Mesodermal cell (in vitro differentiated cells): ENCODE measurements around the gene EPHB1.

Experiments
- H3K27ac ChIP-seq: 2 replicates; pipeline ENCODE4 v1.7.0; 2013; ENCODE audit warnings: mild to moderate bottlenecking, low read depth, low read length, moderate library complexity; ENCODE audit not compliant: severe bottlenecking
- H3K36me3 ChIP-seq: 2 replicates; pipeline ENCODE4 v1.7.1; 2013; ENCODE audit warnings: mild to moderate bottlenecking, low read length, moderate library complexity; ENCODE audit not compliant: control insufficient read depth, insufficient read depth
- H3K4me1 ChIP-seq: one replicate; pipeline ENCODE4 v1.7.1; 2013; ENCODE audit warnings: mild to moderate bottlenecking, low read length; ENCODE audit not compliant: insufficient read depth, control insufficient read depth, poor library complexity, severe bottlenecking
- H3K4me3 ChIP-seq: 2 replicates; pipeline ENCODE4 v1.7.0; 2013; ENCODE audit warnings: low read length, control low read depth, mild to moderate bottlenecking; ENCODE audit not compliant: insufficient read depth, poor library complexity, severe bottlenecking; ENCODE audit errors: extremely low read depth
- H3K9me3 ChIP-seq: 2 replicates; pipeline ENCODE4 v1.7.1; 2013; ENCODE audit warnings: mild to moderate bottlenecking, low read length, moderate library complexity; ENCODE audit not compliant: control insufficient read depth
- WGBS, 2 experiments: methylation state at CpG; one replicate each; pipeline ENCODE4 v1.1.5; 2013; ENCODE audit warnings: missing lambda C conversion rate in 2 of 2; ENCODE audit not compliant: insufficient coverage in 2 of 2; 5-methylcytosine and 5-hydroxymethylcytosine counted together

EPHB1 gene

DNA sequence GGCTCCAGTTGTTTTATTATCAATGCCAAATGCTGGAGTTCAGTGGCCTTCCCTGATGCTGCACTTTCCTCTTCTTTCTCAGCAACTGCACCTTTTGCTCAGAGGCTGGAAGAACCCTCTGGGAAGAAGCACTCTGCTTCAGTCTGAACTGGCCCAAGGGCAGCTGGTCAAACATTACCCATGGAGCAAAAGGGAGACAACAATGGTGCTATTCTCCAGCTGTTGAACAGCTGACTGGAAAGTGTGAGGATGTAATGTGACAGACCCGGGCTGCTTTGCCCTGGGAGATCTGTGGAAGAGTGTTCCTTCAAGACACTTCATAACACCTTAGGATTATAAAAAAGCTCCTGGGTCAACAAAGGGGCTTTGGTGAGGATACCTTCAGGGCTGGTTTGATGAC lies 84.9 kb downstream of the EPHB1 start:
- Histone ChIP-seq H3K9me3 (no peaks in the 10 kb centered on the region), H3K4me1 (no peaks in the 10 kb centered on the region), H3K27ac (no peak overlapping the region), H3K36me3 (no peaks in the 10 kb centered on the region), H3K4me3 (no peak overlapping the region)
- WGBS, 2 experiments, result no CpG with 5 or more reads among the region's 1 CpG

DNA sequence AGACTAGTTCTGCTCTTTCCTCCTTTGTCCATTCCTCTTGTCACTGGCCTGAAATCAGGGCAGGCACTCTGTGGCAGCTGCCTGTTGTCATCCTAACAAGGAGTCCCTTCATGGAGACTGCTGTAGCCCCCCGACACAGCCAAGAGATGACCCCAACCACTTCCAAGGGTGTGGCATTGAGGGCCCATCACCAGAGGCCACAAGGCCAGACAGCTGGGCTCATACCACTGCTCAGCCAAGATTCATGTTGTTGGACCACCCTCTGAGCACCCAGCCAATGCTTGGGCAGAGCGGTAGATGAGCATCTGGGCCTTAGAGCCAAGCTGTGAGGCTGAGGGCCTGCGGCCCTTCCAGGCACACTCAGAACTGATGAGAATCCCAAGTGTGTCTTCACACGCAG lies 85.4 kb downstream of the EPHB1 start:
- Histone ChIP-seq H3K27ac (no peak overlapping the region), H3K36me3 (no peaks in the 10 kb centered on the region), H3K9me3 (no peaks in the 10 kb centered on the region), H3K4me1 (no peaks in the 10 kb centered on the region), H3K4me3 (no peak overlapping the region)
- 92% methylated on average over 3 of the region's 4 CpGs for WGBS, 2 experiments

DNA sequence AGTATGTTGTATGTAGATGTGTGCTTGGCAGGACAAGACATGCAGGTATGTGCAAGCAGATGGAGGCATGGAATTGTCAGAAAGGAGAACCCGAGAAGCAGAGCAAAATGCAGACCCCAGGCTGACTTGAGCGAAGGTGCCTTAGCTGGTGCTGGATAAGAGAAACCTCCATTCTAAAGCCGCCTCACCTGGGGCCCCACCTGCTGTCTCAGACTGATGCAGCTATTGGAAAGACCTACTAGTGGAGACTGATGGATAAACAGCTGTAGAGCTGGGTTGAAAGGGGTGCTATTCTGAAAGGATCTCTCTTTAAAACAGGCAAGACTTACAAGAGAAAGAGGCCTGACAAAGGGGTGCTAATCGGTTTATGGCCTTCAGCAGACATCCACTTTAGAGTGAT lies 86.2 kb downstream of the EPHB1 start:
- no peaks in the 10 kb centered on the region for H3K4me1 ChIP-seq
- H3K4me3 ChIP-seq, result no peak overlapping the region
- H3K9me3 ChIP-seq, result no peaks in the 10 kb centered on the region
- no peaks in the 10 kb centered on the region for H3K36me3 ChIP-seq
- WGBS, 2 experiments, result 83 to 89% methylated on average over 2 to 3 of the region's 4 CpGs
- no peak overlapping the region for H3K27ac ChIP-seq

DNA sequence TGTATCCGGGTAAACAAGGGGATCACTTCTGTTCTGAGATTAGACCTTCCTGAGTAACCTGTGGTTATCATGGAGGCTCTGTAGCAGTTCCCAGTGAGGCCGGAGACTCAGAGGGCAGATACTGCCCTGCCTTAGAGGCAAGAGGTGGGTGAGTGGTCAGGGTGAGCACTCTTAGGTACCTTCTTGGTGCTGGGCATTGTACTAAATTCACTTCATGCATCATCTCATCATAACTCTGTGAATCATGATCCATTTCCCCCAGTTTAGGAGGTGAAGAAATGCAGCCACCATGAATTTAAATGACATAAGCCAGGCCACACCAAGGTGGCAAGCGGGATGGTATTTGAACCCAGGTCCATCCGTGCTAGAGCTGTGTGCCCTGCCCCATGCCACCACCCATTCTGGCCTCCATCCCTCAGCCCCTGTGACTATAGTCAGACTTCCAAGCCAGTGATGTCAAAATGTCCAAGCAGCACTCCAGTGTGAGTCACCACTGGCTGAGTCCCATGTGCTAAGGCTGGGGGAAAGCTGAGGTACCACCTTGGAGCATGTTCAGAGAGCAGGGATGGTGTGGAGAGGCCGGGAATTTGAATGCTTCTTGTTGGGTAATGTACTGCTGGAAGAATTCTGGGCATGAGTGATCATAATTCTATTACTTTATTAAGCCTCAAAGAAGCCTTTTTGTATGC lies 88.8 kb downstream of the EPHB1 start:
- no peaks in the 10 kb centered on the region for H3K36me3 ChIP-seq
- H3K4me3 ChIP-seq, result no peak overlapping the region
- no peaks in the 10 kb centered on the region for H3K4me1 ChIP-seq
- H3K27ac ChIP-seq, result no peak overlapping the region
- WGBS, 2 experiments, result 91 to 95% methylated on average over 3 to 4 of the region's 5 CpGs
- no peaks in the 10 kb centered on the region for H3K9me3 ChIP-seq

DNA sequence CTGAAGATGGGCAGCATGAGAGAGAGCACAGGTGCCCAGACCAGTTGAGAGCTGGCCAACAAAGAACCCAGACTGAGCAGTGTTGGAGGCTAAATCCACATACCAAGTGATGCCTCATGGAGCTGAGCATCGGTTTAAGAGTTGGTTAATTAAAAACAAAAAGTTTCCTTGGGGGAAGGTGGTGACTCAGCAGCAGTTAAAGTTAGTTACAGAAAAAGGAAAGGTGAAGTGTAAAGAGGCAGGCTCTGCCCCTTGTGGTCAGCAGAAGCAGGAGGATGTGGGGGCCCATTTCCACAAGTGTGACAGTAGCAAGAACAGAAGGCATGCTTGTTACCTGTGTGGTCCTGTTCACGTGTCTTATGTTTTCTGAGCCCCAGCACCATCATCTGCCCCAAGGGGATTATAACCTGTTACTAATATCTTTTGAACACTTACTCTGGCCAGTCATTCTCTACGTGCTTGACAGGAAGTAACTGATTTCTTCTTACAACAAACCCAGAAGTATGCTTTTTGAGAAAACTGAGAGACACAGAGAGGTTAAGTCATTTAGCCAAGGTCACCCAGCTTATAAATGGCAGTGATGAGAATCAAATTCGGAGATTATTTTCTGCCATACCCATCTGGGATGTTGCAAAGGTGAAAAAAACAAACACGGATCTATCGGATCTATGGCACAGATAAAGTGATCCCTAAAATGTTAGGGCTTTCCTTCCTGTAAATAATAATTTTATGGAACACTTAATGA lies 91.0 kb downstream of the EPHB1 start:
- Histone ChIP-seq H3K4me3 (no peak overlapping the region), H3K9me3 (no peaks in the 10 kb centered on the region), H3K36me3 (no peaks in the 10 kb centered on the region), H3K4me1 (no peaks in the 10 kb centered on the region), H3K27ac (no peak overlapping the region)
- WGBS, 2 experiments, result 26 to 60% methylated on average over 2 of the region's 6 CpGs

DNA sequence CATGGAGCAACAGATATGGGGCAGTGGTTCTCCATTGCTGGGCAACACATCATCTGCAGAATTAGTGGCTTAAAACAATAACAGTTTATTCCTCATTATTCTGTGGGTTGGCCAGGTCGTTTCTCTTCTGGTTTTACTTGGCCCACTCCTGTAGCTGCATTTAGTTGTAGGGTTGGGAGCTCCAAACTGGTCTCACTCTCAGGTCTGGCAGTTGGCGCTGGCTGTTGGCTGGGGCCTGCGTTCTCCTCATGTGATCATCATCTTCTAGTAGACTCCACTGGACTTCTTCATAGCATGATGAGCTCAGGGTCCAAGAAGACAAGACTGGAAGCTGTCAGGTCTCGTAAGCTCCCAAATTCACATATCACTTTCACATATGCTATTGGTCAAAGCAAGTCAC lies 91.9 kb downstream of the EPHB1 start:
- Histone ChIP-seq H3K4me1 (no peaks in the 10 kb centered on the region), H3K4me3 (no peak overlapping the region), H3K9me3 (no peaks in the 10 kb centered on the region), H3K36me3 (no peaks in the 10 kb centered on the region), H3K27ac (no peak overlapping the region)
- 66 to 77% methylated on average over 3 of the region's 4 CpGs for WGBS, 2 experiments

DNA sequence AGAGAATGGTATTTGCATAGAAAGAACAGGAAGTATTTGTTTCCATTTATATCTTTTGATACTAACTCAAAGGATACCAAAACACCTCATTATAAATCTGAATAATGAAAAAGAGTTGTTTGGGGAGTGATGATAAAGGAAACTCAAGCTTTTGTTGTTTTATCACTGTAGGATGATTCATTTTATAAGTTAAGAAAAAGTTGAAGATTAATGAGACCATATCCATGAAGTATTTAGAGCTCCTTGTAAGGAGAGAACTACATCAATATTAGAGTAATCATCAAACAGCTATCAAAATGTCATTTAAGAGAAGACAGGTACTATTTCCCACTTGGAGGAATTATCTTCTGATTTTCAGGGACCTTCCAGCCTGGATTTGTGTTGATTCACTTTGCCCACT lies 92.5 kb downstream of the EPHB1 start:
- no peaks in the 10 kb centered on the region for H3K36me3 ChIP-seq
- no peaks in the 10 kb centered on the region for H3K4me1 ChIP-seq
- no peak overlapping the region for H3K27ac ChIP-seq

DNA sequence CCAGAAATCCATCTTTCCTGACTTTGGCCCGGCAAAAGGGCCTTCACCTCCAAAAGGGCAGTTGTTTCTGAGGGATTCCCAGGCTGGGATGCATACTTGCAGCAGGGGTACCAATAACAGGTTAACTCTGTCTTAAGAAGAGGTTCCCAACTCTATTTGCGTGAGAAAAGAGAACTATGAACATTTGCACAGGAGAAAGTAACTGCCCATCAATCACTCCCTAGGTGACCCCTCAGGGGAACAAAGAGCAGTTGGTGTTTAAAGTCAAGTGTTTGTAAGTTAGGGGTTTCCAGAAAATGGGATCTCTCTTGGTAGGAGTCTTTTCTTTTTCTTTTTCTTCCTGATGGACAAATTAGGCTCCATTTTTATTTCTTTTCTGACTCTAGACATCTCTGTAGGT lies 97.3 kb downstream of the EPHB1 start:
- no peaks in the 10 kb centered on the region for H3K36me3 ChIP-seq
- no peaks in the 10 kb centered on the region for H3K9me3 ChIP-seq
- no peak overlapping the region for H3K27ac ChIP-seq
- 0% methylated on average over 1 of the region's 2 CpGs; no CpG with 5 or more reads in 1 of the 2 experiments for WGBS, 2 experiments
- no peaks in the 10 kb centered on the region for H3K4me1 ChIP-seq
- no peak overlapping the region for H3K4me3 ChIP-seq

More for the DNA sequence above, 92.5 kb downstream of the EPHB1 start:
- H3K4me3 ChIP-seq, result no peak overlapping the region
- H3K9me3 ChIP-seq, result no peaks in the 10 kb centered on the region

DNA sequence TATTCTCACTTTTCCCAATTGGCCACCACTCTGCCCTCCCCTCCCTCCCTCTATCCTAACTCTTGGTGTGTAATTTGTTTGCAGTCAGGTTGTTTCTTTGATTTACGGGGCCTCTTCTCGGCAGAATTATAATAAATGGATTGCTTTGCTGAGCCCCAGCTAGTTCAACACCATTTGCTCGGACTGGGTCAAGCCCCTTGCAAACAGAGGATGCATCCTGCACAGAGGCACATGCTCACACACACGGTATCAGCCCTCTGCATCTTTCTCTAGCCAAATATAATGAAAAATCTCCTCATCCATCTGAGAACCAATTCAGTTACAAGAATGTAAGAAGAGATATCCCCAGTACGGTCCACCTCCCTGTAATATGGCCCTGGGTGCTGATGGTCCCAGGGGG lies 97.7 kb downstream of the EPHB1 start:
- Histone ChIP-seq H3K4me1 (no peaks in the 10 kb centered on the region), H3K36me3 (no peaks in the 10 kb centered on the region), H3K4me3 (no peak overlapping the region), H3K9me3 (no peaks in the 10 kb centered on the region), H3K27ac (no peak overlapping the region)
- 78% methylated on average over 1 of the region's 5 CpGs; no CpG with 5 or more reads in 1 of the 2 experiments for WGBS, 2 experiments

DNA sequence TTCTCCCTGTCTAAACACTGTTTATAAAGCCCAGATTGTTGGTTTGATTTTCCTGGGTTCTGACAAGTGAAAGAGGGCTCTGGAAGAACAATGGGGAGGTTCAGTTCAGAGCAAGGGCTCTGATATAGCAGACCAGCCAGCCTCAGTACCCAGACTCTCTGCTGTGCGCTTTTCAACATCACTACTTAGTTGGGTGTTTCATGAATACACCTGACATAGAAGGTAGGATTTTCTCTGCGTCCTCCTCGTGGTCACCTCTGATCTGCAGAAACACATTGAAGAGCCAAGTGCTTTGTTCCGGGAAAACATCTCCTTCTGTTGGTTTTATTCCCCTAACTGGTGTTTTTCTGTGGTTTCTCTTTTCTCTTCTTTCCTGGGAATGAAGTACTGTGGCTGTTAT lies 99.5 kb downstream of the EPHB1 start:
- Histone ChIP-seq H3K9me3 (no peaks in the 10 kb centered on the region), H3K4me1 (no peaks in the 10 kb centered on the region), H3K36me3 (no peaks in the 10 kb centered on the region), H3K27ac (no peak overlapping the region), H3K4me3 (no peak overlapping the region)
- 73 to 100% methylated on average over 3 of the region's 4 CpGs for WGBS, 2 experiments

DNA sequence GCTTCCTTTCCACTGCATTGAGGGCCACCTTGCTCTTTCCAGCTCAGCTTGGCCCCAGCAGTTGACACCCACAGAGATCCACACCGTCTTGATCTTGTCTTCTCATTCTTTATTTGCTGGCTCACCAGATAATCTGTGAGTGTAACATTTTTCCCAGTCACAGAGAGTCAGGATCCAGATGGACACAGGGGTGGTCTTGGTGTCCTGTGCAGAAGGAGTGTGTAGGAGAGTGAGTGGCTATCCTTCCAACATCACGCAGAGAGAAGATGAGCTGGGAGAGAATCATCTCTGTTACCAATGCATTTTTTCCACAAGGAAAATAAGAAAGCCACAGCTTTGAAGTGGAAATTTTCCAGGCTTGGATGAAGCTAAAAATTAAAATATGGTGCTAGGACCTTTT lies 100.1 kb downstream of the EPHB1 start:
- 100% methylated on average over 1 of the region's 2 CpGs; no CpG with 5 or more reads in 1 of the 2 experiments for WGBS, 2 experiments
- Histone ChIP-seq H3K4me1 (no peaks in the 10 kb centered on the region), H3K36me3 (no peaks in the 10 kb centered on the region), H3K27ac (no peak overlapping the region), H3K9me3 (no peaks in the 10 kb centered on the region), H3K4me3 (no peak overlapping the region)
